ENCODE data around the gene IGSF9B. TPM values are rescaled to one million over a fixed set of nuclear protein-coding genes. Genes with fewer than 3 reads are reported as not detected.

The IGSF9B gene
- total RNA-seq: under 0.01 TPM in 2 replicates

GRCh38 chr11:133956650-133957633, at the start of gene IGSF9B:
Gene IGSF9B, minus strand, starts transcription at chr11:133956968. Its CDS starts 214 bp downstream, at chr11:133956754.

Other genes with a start within 250 kb of the IGSF9B start
- not detected in 2 replicates for gene SPATA19, start 111.5 kb downstream of the IGSF9B start, total RNA-seq
- 126 and 148 TPM in 2 replicates for gene JAM3, start 112.1 kb upstream of the IGSF9B start, total RNA-seq